GM12874 (cell line): Measurements from ENCODE around the gene NANOG.

Source experiments
- TF ChIP-seq, protein P1 (sequence below): IDR thresholded peaks from 2 replicates; pipeline ENCODE4 v1.5.1; 2011; ENCODE audit warnings: low read depth, mild to moderate bottlenecking, control low read depth, low read length, moderate library complexity; ENCODE audit not compliant: insufficient read depth

The NANOG gene

GRCh38 chr12:7758766-7759140 is 30.4 kb upstream of the NANOG start:
- TF ChIP-seq, protein P1, sequence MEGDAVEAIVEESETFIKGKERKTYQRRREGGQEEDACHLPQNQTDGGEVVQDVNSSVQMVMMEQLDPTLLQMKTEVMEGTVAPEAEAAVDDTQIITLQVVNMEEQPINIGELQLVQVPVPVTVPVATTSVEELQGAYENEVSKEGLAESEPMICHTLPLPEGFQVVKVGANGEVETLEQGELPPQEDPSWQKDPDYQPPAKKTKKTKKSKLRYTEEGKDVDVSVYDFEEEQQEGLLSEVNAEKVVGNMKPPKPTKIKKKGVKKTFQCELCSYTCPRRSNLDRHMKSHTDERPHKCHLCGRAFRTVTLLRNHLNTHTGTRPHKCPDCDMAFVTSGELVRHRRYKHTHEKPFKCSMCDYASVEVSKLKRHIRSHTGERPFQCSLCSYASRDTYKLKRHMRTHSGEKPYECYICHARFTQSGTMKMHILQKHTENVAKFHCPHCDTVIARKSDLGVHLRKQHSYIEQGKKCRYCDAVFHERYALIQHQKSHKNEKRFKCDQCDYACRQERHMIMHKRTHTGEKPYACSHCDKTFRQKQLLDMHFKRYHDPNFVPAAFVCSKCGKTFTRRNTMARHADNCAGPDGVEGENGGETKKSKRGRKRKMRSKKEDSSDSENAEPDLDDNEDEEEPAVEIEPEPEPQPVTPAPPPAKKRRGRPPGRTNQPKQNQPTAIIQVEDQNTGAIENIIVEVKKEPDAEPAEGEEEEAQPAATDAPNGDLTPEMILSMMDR, result no peak

- TF ChIP-seq, protein P1, result no peak
Observed at GRCh38 chr12:7769999-7770398, 19.2 kb upstream of the NANOG start.

DNA sequence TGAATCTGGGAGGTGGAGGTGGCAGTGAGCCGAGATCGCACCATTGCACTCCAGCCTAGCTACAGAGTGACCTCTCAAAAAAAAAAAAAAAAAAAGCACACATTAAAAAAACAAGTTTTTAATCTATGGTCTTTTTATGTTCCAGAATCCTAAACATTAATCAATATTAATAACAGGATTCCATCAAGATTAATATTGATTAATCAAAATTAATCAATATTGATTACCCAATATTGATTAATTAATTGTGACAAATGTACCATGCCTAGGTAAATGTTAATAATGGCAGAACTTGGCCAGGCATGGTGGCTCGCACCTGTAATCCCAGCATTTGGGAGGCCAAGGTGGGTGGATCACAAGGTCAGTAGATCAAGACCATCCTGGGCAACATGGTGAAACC is 7.9 kb upstream of the NANOG start:
- TF ChIP-seq, protein P1, result no peak

DNA sequence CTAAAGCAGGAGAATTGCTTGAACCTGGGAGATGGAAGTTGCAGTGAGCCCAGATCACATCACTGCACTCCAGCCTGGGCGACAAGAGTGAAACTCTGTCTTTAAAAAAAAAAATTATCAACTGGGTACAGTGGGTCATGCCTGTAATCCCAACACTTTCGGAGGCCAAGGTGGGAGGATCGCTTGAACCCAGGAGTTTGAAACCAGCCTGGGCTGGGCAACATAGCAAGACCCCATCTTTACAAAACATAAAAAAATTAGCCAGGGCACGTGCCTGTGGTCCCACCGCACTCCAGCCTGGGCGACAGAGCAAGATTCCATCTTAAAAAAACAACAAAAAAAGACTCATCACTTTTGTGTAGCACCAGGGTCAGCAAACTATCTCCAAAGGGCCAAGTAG is 7.1 kb upstream of the NANOG start:
- TF ChIP-seq, protein P1, result no peak

DNA sequence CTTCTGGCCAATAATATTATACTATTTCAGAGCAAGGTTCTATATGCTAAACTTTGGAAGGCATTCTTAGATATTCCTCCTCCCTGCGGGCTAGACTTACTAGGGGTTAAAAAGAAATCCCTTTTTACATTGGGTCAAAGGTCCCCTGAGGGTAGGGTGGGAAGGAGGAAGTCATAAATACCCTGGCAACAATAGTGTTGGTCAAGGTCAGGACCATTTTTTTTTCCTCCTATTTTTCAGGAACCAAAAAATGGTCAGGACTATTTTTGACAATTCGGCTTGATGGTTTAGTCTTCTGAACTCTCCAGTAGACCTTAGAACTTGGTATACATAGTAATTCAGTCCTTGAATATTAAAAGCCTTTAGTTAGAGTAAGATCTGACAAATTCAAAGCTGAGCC is 4.5 kb upstream of the NANOG start:
- TF ChIP-seq, protein P1, result no peak

- TF ChIP-seq, protein P1, result no peak
Observed at GRCh38 chr12:7787574-7788293, 1.5 kb upstream of the NANOG start.

GRCh38 chr12:7788294-7788660 is 925 bp upstream of the NANOG start:
- TF ChIP-seq, protein P1, result no peak
